Fibroblast of lung (primary cell): ENCODE measurements around the gene KCNA3. TPM values are rescaled to one million over a fixed set of nuclear protein-coding genes. Genes with fewer than 3 reads are reported as not detected.

Experiments used
- DNase-seq, 2 donors: peaks; one replicate each; pipeline versions ENCODE4 v3.0.0 to v3.0.0-alpha.2; 2010; ENCODE audit warnings: low read depth in 2 of 2
- H2AFZ ChIP-seq: 2 replicates; pipeline ENCODE4 v1.5.1; 2012; ENCODE audit warnings: low read length, control low read depth, inconsistent platforms
- H3K27ac ChIP-seq: 2 replicates; pipeline ENCODE4 v1.5.1; 2011; ENCODE audit warnings: low read length, control low read depth; ENCODE audit not compliant: insufficient read depth
- H3K27me3 ChIP-seq: 2 replicates; pipeline ENCODE4 v1.5.1; 2011; ENCODE audit warnings: mild to moderate bottlenecking, low read length; ENCODE audit not compliant: control insufficient read depth, insufficient read depth
- H3K36me3 ChIP-seq: 2 replicates; pipeline ENCODE4 v1.5.1; 2011; ENCODE audit warnings: low read length; ENCODE audit not compliant: control insufficient read depth, insufficient read depth
- H3K4me1 ChIP-seq: 2 replicates; pipeline ENCODE4 v1.5.1; 2011; ENCODE audit warnings: low read length; ENCODE audit not compliant: control insufficient read depth, insufficient read depth; ENCODE audit errors: extremely low read depth
- H3K4me2 ChIP-seq: 2 replicates; pipeline ENCODE4 v1.5.1; 2011; ENCODE audit warnings: low read length, control low read depth; ENCODE audit not compliant: insufficient read depth; ENCODE audit errors: extremely low read depth
- H3K4me3 ChIP-seq, 4 experiments: fragments of 200-600 bp in 1 of 4; sonication (generic) in 1 of 4; replicated peaks in 1 of 4; 2 replicates each; pipeline ENCODE4 v1.5.1; 2011 to 2016; ENCODE audit warnings: low read length in 4 of 4, low read depth in 3 of 4, mild to moderate bottlenecking in 3 of 4, control low read depth in 2 of 4, inconsistent platforms in 1 of 4, mixed read lengths in 1 of 4; ENCODE audit not compliant: insufficient read depth in 1 of 4; ENCODE audit errors: control extremely low read depth in 1 of 4
- H3K79me2 ChIP-seq: 2 replicates; pipeline ENCODE4 v1.5.1; 2012; ENCODE audit warnings: mild to moderate bottlenecking, low read length, inconsistent platforms; ENCODE audit not compliant: control insufficient read depth, insufficient read depth
- H3K9ac ChIP-seq: 2 replicates; pipeline ENCODE4 v1.5.1; 2011; ENCODE audit warnings: mild to moderate bottlenecking, low read length, control low read depth; ENCODE audit not compliant: insufficient read depth
- H3K9me3 ChIP-seq: 2 replicates; pipeline ENCODE4 v1.5.1; 2012; ENCODE audit warnings: low read depth, low read length; ENCODE audit not compliant: control insufficient read depth, insufficient read depth
- H4K20me1 ChIP-seq: 2 replicates; pipeline ENCODE4 v1.5.1; 2011; ENCODE audit warnings: low read length; ENCODE audit not compliant: control insufficient read depth, insufficient read depth; ENCODE audit errors: extremely low read depth
- CTCF ChIP-seq, 2 donors: IDR thresholded peaks in 1 of 2; conservative IDR thresholded peaks in 1 of 2; 1 replicate in 1 of 2; 2 replicates in 1 of 2; pipeline ENCODE4 v1.5.1; 2011 to 2012; ENCODE audit warnings: low read length in 2 of 2, control low read depth in 1 of 2, inconsistent platforms in 1 of 2, low read depth in 1 of 2, mild to moderate bottlenecking in 1 of 2
- EZH2 ChIP-seq: IDR thresholded peaks from 2 replicates; pipeline ENCODE4 v1.5.1; 2012; ENCODE audit warnings: low read length, control low read depth, mild to moderate bottlenecking; ENCODE audit errors: missing control alignments
- polyA plus RNA-seq, 2 donors: library from polyadenylated mRNA; depleted of rRNA in 1 of 2; stranded (reverse) in 1 of 2; unstranded in 1 of 2; fragments of >200 nt; gene quantifications; 2 replicates each; pipeline ENCODE4 v1.2.1, GENCODE V29; 2011 to 2012; ENCODE audit warnings: missing spikeins in 1 of 2
- total RNA-seq: library from RNA; depleted of rRNA; stranded (reverse); fragments of >200 nt; gene quantifications from 2 replicates; pipeline ENCODE4 v1.2.1, GENCODE V29; 2014

Gene KCNA3
- total and polyA plus RNA-seq, 2 donors (not counting 1 experiment from before 2014, with no cell fraction given): 2.7 to 5.6 TPM

- Histone ChIP-seq H3K27ac (peak overlapping the region; percentile 18), H3K4me3 (no peak overlapping the region), H3K9me3 (no peaks in the 10 kb centered on the region), H3K79me2 (no peaks in the 10 kb centered on the region), H3K4me1 (peaks cover 13% of the 10 kb centered on the region), H2AFZ (no peak overlapping the region), H3K27me3 (no peaks in the 10 kb centered on the region), H3K36me3 (no peaks in the 10 kb centered on the region), H3K9ac (no peak overlapping the region), H4K20me1 (no peaks in the 10 kb centered on the region), H3K4me2 (peak overlapping the region; percentile 38)
- DNase-seq: peak; percentile 15 to 80
- TF ChIP-seq EZH2 (no peak), CTCF (conservative IDR thresholded peaks at IDR 0.05 in 1 of 2, IDR thresholded peaks at IDR 0.05 in 1 of 2; ENCODE audit: low read depth in 1 of 2, low read length in 2 of 2) (no peak)
Observed at GRCh38 chr1:110645821-110646735, 28.7 kb downstream of the KCNA3 start.

GRCh38 chr1:110645211-110645610, 29.5 kb downstream of the KCNA3 start:
- no peak overlapping the region for H3K4me2 ChIP-seq
- H4K20me1 ChIP-seq: no peaks in the 10 kb centered on the region
- H3K9ac ChIP-seq: no peak overlapping the region
- H3K4me3 ChIP-seq: no peak overlapping the region
- H3K27me3 ChIP-seq: no peaks in the 10 kb centered on the region
- peaks cover 14% of the 10 kb centered on the region for H3K4me1 ChIP-seq
- no peaks in the 10 kb centered on the region for H3K36me3 ChIP-seq
- no peaks in the 10 kb centered on the region for H3K79me2 ChIP-seq
- no peak overlapping the region for H3K27ac ChIP-seq
- H2AFZ ChIP-seq: no peak overlapping the region
- DNase-seq: no peak
- TF ChIP-seq EZH2 (no peak), CTCF (conservative IDR thresholded peaks at IDR 0.05 in 1 of 2, IDR thresholded peaks at IDR 0.05 in 1 of 2; ENCODE audit: low read depth in 1 of 2, low read length in 2 of 2) (no peak)
- H3K9me3 ChIP-seq: no peaks in the 10 kb centered on the region

GRCh38 chr1:110643879-110644472, 30.8 kb downstream of the KCNA3 start:
- no peak for TF ChIP-seq EZH2
- TF ChIP-seq CTCF (conservative IDR thresholded peaks at IDR 0.05 in 1 of 2, IDR thresholded peaks at IDR 0.05 in 1 of 2; ENCODE audit: low read depth in 1 of 2, low read length in 2 of 2): no peak
- Histone ChIP-seq H3K79me2 (no peaks in the 10 kb centered on the region), H3K36me3 (no peaks in the 10 kb centered on the region), H3K27ac (no peak overlapping the region), H3K4me1 (peaks cover 15% of the 10 kb centered on the region), H3K27me3 (no peaks in the 10 kb centered on the region), H3K4me3 (no peak overlapping the region), H3K4me2 (no peak overlapping the region), H3K9me3 (no peaks in the 10 kb centered on the region), H3K9ac (no peak overlapping the region), H4K20me1 (no peaks in the 10 kb centered on the region), H2AFZ (no peak overlapping the region)
- no peak for DNase-seq
